G401.6 (cell line): ENCODE measurements around the gene DAO.
A peak's percentile ranks its signal among the peaks of the same experiment; 100 is the strongest.

ENCODE experiments used
- FAIRE-seq: peaks from 2 replicates; lab custom pipeline; 2012; peaks lifted over from hg19 to GRCh38; lab: Jason Lieb, UNC

The DAO gene

GRCh38 chr12:108921946-108922345 is 42.1 kb downstream of the DAO start:
- no peak for FAIRE-seq

- FAIRE-seq: no peak
Observed at GRCh38 chr12:108922918-108923317, 43.0 kb downstream of the DAO start.

DNA sequence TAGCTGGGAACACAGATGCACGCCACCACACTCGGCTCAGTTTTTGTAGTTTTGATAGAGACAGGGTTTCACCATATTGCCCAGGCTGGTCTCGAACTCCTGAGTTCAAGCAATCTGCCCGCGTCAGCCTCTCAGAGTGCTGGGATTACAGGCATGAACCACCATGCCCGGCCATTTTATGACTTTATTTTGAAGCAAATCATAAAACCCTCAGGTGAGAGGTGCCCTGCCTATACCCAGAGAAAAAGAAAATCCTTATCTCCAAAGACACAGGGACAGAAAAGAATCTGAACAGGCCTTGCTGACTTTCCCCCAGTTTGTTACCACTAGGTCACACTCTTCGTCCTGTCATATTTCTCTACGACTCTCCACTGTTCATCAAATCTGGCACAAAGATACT is 48.8 kb downstream of the DAO start:
- no peak for FAIRE-seq

GRCh38 chr12:108930155-108930554 is 50.3 kb downstream of the DAO start:
- FAIRE-seq: no peak

DNA sequence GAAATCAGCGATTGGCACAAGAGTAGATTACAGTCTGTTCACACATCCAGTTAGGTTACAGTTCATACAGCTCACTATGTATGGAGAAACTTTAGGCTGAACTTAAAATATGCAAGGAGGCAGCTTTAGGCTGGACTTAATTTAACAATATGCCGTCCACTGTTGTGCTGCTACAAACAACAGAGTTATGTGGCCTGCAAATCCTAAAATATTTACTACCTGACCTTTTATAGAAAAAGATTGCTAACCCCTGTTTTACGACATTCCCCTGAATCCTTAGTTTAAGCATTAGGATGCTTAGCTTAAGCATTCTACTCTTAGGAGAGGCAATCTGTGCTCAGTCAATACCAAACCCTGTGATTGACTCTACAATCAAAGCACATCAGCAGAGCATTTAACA is 50.9 kb downstream of the DAO start:
- peak; percentile 98 for FAIRE-seq

DNA sequence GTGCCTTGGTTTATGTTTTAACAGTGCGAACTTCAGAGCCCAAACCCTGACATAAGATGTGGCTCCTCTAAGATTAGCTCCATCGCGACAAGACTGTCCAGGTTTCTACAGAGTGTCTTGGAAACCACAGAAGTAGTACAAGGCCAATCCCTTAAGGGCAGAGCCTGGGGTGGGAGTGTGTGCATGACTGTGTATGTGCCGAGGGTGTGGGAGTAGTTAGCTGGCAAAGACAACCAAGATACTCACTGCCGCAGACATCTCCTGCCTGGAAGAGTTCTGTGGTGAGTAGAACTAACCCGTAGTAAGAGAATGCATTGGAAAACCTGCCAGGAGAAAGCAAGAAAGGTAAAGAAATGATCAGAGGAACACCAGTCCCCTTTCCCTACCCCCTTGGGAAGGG is 54.1 kb downstream of the DAO start:
- FAIRE-seq: no peak

- FAIRE-seq: no peak
Observed at GRCh38 chr12:108935159-108935763, 55.4 kb downstream of the DAO start.

- no peak for FAIRE-seq
Observed at GRCh38 chr12:108938247-108938924, 58.5 kb downstream of the DAO start.

DNA sequence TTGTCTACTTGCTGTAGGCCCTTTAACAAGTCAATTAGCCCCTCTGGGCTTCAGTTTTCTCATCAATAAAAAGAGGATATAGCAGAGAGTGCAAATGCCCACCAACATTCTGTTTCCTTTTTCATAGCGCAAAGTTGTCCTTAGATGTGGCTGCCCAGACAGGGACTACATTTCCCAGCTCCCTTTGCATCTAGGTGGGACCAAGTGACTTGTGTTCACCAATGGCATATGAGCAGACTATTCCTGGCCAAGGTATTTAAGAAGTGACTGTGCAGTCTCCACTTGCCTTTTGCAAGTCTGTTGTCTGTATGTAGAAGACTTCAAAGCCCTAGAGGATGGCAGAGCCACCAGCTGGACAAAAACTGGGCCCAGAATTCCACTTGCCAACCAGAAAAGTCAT is 59.7 kb downstream of the DAO start:
- peak; percentile 78 for FAIRE-seq

DNA sequence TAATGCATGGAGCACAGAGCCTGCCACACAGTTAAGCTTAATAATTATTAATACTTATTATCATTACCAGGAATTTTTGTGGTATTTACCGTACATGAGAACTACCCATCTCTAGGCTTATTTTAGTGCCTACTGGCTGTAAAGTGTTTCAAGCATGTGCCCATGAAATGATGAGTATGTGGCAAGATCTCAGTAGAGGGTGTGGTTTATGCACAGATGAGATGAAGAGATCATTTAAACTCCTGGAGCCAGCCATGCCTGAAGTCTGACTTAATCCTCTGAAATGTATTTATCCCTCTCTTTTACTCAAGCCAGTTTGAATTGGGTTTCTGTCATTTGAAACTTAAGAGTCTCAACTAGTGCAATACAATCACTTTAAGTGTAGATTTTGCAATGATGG is 60.2 kb downstream of the DAO start:
- FAIRE-seq: no peak

GRCh38 chr12:108947097-108947496 is 67.2 kb downstream of the DAO start:
- FAIRE-seq: no peak

DNA sequence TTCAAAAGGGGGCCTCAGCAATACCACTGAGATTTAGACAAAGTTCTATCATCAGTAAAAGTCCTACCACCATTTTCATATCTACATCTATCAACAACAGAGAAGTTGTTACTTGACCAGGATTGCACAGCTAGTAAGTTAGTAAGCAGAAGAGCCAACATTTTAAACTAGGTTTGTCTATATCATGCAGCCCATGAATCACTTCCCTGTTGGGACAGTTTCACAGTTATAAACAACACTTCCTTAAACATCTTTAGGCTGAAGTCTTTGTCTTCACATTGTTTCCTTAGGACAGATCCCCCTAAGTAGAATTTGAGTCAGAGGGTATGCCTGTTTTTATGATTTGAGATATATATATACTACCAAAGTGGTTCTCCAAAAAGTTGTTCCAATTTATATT is 68.5 kb downstream of the DAO start:
- no peak for FAIRE-seq

- no peak for FAIRE-seq
Observed at GRCh38 chr12:108949976-108950375, 70.1 kb downstream of the DAO start.
